Superior temporal gyrus (tissue), 1 donor: Measurements from ENCODE around the gene IRGQ.

Experiments
- DNase-seq: peaks from one replicate; pipeline ENCODE4 v3.0.0-alpha.2; 2016; ENCODE audit errors: extremely low spot score

The IRGQ gene

DNA sequence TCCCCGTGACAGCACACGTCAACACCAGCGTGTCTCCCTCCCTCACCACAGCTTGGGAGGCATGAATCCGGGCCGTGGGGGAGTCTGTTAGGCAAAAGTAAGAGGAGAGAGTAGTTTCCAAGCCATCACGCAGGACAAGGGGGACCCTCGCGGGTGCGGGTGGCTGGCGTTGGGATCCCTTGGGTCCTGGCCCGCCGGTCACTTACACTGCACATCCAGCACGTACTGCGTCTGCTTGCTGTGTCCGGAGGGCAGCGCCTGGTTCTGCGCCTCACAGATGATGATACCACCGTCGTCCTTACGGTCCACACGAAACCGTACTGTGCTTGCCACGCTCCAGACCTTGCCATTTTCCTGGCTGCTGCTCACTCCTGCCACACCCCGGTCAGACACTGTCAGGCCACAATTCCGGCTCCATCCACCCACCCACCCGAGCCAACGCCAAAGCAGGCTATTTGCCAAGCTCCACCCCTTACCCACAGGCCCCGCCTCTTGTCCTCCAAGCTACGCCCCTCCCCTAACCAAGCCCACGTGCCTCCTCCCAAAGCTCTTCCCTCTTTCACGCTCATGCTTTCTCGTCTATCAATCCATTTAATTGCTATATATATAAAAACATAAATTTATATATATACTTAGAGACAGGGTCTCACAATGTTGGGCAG is 30.1 kb upstream of the IRGQ start:
- DNase-seq: no peak

DNA sequence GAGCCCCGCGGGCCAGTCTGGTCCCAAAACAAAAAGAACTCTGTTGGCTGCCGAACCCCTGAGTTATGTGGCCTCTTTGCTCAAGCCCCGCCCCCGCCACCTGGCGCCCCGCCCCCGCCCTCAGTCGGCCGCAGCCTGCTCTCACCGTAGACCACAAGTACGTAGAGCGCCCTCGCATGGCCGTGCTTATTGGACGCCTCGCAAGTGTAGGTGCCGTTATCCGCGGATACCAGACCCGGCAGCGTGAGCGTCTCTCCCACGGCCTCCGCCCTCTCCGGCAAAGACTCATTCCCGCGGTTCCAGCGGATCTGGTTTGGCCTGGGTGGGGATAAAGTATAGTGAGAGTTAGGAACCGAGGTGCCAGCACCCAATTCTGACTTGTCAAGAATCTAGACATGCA is 29.0 kb upstream of the IRGQ start:
- no peak for DNase-seq

DNA sequence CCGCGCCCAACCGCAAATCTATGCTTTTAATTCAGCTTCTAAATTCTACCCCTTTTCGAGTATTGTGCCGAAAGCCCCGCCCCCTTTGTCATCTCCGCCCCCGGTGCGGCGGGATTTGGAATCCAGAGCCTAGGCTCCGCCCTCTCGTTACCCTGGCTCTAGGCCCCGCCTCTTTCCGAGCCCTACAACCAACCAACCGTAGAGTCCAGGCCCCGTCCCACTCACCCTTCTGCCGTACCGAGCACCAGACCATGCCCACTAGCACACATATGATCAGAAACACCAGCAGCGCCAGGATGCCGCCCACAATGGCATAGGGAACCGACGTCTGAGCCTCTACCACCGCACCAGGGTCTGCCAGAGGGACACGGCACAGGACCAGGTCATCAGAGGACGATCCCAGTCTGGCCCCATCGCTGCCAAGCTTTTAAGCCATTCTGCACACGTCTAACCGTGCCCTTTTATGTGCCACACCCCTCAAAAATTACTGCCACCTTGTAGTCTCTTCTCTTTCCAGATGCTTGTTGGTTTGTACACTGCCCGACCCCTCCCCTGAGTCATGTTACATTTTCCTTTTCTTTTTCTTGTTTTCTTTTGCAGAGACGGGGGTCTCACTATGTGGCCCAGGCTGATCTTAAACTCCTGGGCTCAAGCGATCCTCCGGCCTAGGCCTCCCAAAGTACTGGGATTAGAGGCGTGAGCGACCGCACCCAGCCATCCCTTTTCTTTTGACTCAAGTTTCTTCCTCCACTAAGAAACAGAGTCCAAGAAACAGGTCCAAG is 28.1 kb upstream of the IRGQ start:
- no peak for DNase-seq

DNA sequence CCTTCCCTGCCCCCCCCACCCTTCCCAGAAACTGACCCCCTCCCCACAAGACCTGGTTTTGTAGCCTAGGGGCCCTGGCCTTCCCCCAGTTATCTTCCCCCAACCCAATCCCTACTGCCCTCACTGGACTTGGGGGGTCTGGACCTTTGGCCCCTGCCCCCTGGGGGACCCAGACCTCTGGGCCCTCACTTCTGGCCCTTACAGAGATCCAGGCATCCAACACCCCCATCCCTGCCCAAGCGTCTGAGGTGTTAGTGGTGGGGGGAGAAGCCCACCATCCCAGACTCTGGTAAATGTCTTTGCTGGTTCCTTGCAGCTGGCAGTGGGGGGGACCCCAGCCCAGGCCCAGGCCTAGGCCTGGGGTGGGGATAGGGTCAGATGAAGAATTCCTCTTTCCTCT is 27.0 kb upstream of the IRGQ start:
- DNase-seq: no peak

DNA sequence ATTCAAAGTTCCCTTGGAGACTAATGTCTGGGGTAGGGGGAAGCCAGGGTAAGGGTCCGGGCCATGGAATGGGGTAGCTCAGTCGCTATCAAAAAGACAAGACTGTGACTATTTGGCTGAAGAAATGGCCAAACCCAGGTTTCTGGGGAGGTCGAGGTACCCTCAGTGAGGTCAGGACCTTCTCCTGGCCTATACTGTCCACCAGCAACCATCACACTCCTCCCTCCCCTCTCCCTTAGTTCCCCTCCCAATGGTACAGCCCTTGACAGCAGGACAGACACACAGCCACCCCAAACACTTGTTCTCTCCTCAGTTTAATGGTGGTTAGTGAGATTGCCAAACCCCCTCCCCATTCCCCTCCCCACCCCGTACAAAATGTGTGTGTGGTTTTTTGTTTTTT is 26.1 kb upstream of the IRGQ start:
- DNase-seq: no peak

DNA sequence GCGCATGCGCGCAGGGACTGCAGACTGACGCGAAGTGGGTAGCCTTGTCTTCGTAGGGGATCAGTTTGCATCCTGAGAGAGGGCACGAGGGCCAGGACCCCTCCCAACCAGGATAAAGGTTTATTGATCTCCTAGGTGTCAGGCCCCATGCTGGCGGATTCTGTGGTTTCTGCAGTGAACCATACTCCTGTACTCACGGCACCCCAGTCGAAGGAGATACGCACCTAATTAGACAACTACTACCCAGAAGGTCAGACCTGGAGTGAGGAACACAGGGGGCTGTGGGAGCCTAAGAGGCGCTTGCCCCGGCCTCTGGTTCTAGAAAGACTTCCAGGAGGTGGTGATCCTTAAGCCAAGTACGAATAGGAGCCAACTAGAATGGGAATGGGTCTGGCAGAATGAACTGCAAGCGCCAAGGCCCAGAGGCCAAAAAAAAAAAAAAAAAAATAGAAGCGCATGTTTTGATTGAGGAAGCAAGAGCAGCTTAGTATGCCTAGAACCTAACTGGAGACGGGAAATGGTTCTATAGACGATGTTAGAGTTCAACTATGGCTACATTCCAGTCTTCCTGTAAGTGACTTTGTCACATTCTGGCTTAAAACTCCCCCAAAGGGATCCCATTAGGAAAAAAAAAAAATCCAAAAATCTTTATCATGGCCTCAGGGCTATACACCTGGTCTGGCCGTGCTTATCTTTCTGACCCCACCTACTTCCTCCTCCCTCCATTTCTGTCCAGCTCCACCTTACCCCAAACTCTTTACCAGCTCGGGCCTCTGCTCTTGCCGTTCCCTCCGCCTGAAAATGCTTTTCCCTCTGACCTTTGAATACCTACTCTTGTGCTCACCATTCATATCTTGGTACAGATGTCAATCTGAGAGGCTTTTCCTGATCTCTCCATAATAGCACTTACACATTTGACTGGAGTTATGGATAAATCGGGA is 24.4 kb upstream of the IRGQ start:
- no peak for DNase-seq

DNA sequence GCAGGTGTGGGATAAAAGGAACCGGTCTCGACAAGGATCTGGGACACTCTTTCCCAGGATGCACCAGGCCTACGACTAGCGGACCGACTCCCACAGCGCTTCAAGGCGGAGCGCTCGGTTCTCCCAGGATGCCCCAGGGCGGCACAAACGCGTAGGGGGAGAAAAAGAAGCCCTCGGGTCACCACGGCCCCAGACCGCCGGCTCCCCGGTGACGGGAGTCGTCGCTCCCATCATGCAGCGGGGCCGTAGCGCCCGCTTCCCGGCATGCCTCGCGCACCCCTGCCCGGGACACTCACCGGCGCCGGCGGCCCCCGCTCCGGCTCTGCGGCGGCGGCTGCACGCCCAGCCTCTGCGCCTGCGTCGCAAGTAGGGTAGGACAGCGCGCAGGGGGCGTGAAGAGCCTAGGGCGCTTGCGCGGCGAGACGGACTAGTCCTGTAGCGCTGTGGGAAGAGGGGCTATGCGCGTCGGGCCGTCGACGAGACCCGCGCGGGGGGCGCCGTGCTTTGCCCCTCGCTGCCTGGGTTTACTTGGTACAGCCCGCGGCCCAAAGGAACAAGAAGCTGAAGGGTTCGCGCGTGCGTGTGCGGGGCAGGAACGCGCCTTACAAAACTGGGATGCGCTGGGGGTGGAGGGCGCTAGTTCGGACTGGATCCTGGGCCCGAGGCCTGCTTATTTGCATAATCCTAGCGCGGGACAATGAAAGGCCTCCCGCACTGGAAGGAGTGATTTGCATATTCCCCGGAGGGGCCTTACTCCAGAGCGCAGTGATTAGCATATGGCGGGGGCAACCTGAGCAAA is 23.5 kb upstream of the IRGQ start, which contains the start of gene ZNF428:
Gene ZNF428 (minus strand): TSS at position 368 of the 799 bp plus-strand sequence. CDS start 5,325 bp downstream, outside the sequence.
- DNase-seq: peak; percentile 95

DNA sequence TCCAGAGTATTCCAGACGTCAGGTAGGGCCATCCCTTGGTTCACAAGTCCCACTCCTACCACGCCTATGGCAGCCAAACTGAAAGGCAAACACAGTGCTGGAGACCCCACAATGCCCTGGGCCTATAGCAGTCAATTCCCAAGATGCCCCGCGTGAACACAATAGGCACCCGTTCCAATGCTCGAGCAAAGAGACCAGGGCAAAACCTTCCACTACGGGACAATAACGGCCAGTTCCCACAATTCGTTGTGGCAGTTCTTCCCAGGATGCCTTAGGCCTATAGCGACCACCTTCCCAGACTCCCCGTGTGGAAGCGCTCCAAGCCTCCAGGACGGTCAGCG is 23.0 kb upstream of the IRGQ start:
- no peak for DNase-seq

DNA sequence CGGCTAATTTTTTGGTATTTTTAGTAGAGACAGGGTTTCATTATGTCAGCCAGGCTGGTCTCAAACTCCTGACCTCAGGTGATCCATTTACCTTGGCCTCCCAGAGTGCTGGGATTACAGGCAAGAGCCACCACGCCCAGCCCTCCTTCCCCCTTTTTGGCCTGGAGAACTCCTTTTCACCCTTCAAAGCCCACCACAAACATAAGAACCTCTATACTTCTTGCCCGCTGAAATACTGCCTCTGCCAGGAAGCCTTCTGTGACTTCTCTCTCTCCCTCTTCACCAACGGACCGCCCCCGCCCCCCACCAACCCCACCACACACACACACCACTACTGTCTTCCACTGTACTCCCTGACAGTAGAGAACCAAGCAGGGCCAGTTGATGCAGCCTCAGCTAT is 21.0 kb upstream of the IRGQ start:
- no peak for DNase-seq

DNA sequence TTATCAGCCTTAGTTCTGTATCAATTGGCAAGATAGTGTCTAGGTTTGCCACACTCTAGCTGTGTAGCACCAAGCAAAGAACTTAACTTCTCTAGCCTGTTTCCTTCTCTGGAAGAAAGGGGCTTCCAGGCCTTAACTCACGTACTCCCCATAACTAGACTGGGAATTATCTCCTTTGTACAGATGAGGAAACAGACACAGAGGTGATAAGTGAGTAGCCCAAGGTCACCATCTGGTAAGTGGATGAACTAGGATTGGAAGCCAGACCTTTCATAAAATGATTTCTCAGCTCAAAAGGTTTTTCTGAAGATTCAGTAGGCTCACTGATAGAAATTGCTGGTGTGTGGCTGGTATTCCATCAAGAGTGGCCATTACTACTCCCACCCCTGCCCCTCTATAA is 20.4 kb upstream of the IRGQ start:
- DNase-seq: no peak

DNA sequence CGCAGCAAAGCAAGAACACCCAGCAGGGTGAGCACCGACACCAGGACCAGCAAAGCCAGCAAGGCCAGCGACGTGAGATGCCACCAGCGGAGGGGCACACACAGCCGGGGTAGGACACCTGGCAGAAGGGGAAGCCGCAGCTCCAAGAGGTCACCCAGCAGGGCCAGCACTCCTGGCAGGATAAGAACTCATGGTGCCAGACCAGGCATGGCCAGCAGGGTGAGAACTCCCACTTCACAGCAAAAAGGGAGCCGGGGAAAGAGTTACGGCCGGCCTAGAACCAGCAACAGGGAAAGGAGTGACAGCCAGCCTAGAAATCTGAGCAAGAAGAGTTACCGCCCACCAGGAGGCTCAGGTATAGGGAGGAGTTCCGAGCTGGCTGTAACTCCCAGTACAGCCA is 16.4 kb upstream of the IRGQ start:
- DNase-seq: no peak

DNA sequence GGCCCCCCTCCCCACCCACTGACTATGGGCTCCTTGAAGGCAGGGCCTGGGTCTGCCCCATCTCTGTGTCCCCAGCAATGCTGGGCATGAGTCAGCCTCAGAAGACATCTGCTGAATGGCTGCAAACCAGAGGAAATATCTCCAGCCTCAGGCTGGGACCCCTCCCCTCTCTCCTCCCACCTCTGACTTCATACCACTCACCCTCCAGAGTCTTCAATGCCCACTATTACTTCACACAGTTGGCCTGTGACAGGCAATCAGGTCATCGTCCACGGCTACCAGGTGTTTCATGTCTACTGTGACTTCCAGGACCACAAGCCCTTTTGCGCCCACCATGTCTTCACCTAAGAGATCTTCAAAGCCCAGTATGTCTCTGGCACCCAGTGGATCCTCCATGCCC is 15.9 kb upstream of the IRGQ start, which contains the start of gene SRRM5:
Gene SRRM5 (plus strand): TSS at position 301 of the 400 bp plus-strand sequence. CDS start 34 bp downstream, at position 335.
- DNase-seq: no peak

DNA sequence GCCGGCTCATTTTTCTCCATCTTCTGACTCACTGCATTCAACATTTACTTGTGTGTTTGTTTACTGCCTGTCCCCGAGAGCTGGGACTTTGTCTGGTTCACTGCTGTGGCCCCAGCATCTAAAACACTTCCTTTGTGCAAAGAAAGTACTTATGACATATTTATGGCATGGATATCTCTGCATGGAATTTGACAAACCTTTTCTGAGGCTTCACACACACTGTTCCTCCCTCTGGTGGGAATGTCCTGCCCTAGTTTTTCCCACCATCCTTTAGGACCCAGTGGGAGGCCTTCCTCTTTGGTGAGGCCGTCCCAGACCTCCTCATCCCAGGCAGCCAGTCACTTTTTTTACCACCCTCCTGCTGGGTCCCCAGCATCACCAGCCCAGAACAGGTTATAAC is 14.6 kb upstream of the IRGQ start:
- no peak for DNase-seq

DNA sequence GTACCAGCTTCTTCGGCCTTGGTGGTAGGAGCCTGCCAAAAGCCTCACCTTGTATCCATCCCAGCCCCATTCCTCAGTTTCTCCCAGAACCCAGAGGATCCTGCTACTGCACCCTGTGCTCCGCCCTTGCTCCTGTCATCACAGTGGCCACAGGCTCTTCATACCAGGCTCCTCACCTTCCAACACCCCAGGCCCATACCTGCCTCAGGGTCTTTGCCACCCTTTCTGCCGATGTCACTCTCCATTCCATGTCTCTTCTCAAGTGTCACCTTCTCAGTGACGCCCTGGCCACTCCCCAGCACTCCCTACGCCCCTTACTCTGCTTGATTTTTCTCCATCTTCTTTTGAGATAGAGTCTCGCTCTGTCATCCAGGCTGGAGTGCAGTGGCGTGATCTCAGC is 13.9 kb upstream of the IRGQ start:
- no peak for DNase-seq

DNA sequence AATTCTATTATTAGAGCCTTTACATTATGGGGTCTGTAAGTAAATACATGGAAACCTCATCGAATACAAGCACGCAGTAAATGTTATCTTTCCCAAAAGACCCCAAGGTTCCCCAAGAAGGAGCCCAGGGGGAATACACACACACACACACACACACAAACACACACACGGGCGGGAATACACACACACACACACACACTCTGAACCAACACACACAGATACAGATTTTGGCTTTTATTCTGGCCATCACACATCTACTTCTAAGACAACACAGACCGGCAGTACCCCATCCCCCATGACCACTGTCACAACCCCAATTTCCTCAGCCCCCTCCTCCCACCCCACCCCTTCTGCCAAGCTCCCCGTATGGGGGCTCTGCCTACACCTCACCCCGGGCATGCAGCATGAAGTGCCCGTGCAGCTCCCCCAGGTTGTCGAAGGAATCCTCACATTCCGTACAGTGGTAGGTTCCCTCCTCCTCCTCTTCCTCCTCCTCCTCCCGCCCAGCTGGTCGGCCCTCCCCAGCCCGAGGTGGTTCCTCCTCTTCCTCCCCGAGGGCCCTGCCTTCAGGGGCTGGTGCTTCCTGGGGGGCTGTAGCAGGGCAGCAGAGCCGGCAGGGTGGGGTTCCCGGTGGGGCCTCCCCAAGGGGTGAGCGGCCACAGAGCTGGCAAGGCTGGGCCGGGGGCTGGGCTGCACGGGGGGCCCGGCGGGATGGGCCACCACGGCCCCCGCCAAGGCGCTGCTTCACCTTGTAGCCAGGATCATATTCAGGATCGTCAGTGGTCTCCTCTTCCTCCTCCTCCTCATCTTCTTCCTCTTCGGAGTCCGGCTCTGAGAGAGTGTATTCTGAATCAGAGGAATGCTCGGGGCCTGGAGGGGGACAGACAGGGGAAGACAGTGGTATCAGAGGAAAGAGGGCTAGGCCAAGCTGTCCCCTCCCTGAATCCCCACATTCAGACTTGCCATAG is 11.6 kb upstream of the IRGQ start:
- DNase-seq: no peak

DNA sequence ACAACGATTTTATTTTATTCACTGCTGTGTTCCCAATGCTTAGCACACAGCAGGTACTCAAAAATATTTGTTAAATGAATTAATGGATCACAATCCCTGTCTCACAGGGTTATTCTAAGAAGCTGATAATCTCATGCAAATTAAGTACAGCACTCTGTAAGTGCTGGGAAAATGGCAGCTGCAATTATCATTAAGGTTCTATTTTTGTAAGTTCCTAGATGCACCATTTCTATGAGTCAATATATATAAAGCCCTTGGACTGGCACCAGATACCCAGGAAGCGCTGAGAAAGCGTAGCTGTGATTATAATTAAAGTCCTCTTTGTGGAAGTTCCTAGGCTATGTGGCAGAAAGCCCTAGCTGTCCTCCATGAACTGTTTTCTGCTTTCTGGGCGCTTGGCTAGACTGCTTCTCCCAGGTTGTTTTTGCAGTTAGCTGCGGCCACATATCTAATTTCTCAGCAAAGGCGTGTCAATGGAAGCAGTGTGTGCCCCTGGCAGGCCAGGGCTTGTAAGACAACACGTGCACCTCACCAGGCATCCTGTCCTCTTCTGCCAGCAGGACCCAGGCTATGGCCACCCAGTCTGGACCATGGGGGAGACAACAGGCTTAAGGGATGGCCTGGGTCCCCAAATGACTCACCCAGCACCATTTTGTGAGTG is 10.8 kb upstream of the IRGQ start:
- DNase-seq: peak; percentile 56

DNA sequence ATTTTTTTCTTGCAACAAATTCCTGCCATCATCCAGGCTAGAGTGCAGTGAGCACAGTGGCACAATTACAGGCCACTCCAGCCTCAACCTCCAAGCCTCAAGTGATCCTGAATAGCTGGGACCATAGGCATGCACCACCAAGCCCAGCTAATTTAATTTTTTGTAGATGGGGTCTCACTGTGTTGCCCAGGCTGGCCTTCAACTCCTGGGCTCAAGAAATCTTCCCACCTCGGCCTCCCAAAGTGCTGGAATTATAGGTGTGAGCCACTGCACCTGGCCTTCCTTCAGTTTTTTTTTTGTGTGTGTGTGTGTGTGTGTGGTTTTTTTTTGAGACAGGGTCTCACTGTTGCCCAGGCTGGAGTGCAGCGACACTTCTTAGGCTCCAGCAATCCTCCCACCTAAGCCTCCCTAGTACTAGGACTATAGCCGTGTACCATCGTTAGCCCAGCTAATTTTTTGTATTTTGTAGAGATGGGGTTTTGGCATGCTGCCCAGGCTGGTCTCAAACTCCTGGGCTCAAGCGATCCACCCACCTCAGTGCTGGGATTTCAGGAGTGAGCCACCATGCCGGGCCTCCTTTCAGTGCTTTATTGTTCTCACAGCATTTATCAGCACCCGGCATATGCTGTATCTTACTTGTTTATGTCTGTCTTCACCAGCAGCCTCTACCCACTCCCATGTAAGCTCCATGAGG is 10.1 kb upstream of the IRGQ start:
- peak; percentile 42 for DNase-seq

DNA sequence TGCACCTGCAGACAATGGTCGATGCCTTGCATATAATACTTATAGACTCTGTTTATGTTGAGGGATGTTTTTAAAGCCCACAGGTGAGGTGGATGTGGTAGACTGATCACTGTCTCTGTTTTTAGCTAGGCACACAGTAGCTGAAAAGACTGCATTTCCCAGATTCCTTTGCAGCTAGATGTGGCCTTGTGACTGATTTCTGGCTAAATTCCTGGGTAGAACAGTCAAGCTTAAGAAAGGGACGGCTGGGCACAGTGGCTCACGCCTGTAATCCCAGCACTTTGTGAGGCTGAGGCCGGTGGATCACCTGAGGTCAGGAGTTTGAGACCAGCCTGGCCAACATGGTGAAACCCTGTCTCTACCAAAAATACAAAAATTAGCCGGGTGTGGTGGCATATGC is 4.4 kb upstream of the IRGQ start:
- DNase-seq: peak; percentile 55

DNA sequence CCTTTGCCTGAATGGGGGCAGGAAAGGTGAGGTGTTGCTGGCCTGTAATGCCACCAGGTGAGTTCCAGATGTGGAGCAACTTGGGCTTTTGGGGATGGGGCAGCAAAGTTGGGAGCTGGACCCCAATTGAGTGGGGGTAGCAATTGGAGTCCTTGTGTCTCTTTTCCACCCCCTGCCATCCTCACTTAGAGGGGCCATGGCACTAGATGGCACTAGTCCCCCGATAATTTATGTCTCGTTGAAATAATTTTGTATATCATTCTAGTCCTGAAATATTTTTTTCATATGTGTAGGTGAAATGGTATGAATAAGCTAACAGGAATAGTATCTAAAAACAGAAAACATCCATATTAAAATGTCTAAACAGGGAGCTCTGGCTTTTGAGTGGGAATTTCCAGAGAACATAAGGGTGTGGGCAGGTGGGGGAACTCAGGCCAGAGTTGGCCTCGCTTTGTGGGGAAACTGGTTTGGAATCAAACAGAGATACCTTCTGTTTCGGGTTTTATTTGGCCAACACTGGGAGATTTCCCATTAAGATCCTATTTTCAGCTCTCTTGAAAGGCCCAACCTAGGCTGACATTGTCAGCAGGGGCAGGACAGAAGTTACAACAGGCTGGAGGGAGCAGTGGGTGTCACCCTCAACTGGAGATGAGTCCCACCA is 3.8 kb upstream of the IRGQ start:
- no peak for DNase-seq
